PC-9 (cell line): ENCODE measurements around the gene CBLB.

ENCODE experiments used
- CTCF ChIP-seq: fragments of 200-600 bp; sonication (generic); conservative IDR thresholded peaks from 2 replicates; pipeline ENCODE4 v1.6.1; 2017; ENCODE audit warnings: mixed run types, antibody characterized with exemption, mild to moderate bottlenecking, moderate library complexity
- EZH2 ChIP-seq: fragments of 200-600 bp; sonication (generic); IDR thresholded peaks from 2 replicates; pipeline ENCODE4 v1.8.0; 2017; ENCODE audit warnings: antibody characterized with exemption, low read depth

- no peak for TF ChIP-seq CTCF
- no peak for TF ChIP-seq EZH2
Observed at GRCh38 chr3:105619651-105620050, 249.2 kb downstream of the CBLB start.
